Esophagus mucosa (tissue), 1 donor: ENCODE results near the gene MTA3. TPM values are rescaled to one million over a fixed set of nuclear protein-coding genes. Genes with fewer than 3 reads are reported as not detected.

ENCODE experiments used
- total RNA-seq: library from RNA; stranded (reverse); gene quantifications from one replicate; pipeline ENCODE4 v1.2.4, GENCODE V29; 2023
- donor health status: DM: yes; HTN: yes; CAD: no.

Gene MTA3
- total RNA-seq, 1 donor from 2014 or later = 44.4 TPM

Other genes with a start within 250 kb of the MTA3 start
- 79.1 TPM for gene COX7A2L, start 207.4 kb upstream of the MTA3 start, total RNA-seq
- gene KCNG3, start 74.7 kb upstream of the MTA3 start, total RNA-seq = 0.12 TPM
- gene OXER1, start 195.5 kb downstream of the MTA3 start, total RNA-seq = 0.40 TPM
- 4.1 TPM for gene HAAO, start 224.0 kb downstream of the MTA3 start, total RNA-seq